AG04450 (cell line): Measurements from ENCODE around the gene LIMK1. TPM values are rescaled to one million over a fixed set of nuclear protein-coding genes. Genes with fewer than 3 reads are reported as not detected.
"Not testable (repeated sequence)": the region's sequence is repeated elsewhere in the genome, so short reads cannot be mapped to it uniquely, and the experiment has no call there.

ENCODE experiments used
- CTCF ChIA-PET: fragments of 300-600, 350-600 bp; formaldehyde crosslinking; extraction: SDS; loops from one replicate; lab custom pipeline; 2022; ENCODE audit warnings: antibody characterized with exemption, inconsistent platforms; lab: Charles Lee
- POLR2A ChIA-PET: fragments of 350-600 bp; formaldehyde crosslinking; extraction: SDS; loops from one replicate; lab custom pipeline; 2021; ENCODE audit warnings: antibody characterized with exemption, inconsistent platforms; lab: Yijun Ruan, JAX
- DNase-seq: peaks from one replicate; pipeline ENCODE4 v3.0.0-alpha.2; 2011; ENCODE audit warnings: low read depth, low spot score
- H3K27ac ChIP-seq: one replicate; pipeline ENCODE4 v1.5.1; 2012; ENCODE audit warnings: low read depth, low read length, control low read depth
- H3K27me3 ChIP-seq: one replicate; pipeline ENCODE4 v1.6.0; 2012; ENCODE audit warnings: low read length; ENCODE audit not compliant: control insufficient read depth, insufficient read depth
- H3K4me3 ChIP-seq: 2 replicates; pipeline ENCODE4 v1.5.1; 2011; ENCODE audit warnings: mild to moderate bottlenecking, low read depth, low read length, control low read depth
- H3K9me3 ChIP-seq: 2 replicates; pipeline ENCODE4 v1.5.1; 2012; ENCODE audit warnings: low read length; ENCODE audit not compliant: control insufficient read depth, insufficient read depth
- CTCF ChIP-seq: IDR thresholded peaks from 2 replicates; pipeline ENCODE4 v1.5.1; 2011; ENCODE audit warnings: low read depth, low read length, control low read depth, inconsistent platforms
- polyA plus RNA-seq: library from polyadenylated mRNA; depleted of rRNA; stranded (reverse); fragments of >200 nt; gene quantifications from 2 replicates; pipeline ENCODE4 v1.2.3, GENCODE V29; 2011

The LIMK1 gene
- polyA plus RNA-seq, 1 experiment, result 33.0 TPM

GRCh38 chr7:74116356-74116755 is 32.8 kb downstream of the LIMK1 start:
- no peak for DNase-seq
- H3K27me3 ChIP-seq, result no peaks in the 10 kb centered on the region
- ChIA-PET CTCF (interaction anchor here (0.7 kb wide), 1 partner anchor 285 kb away, joined by 3 read pairs; no protein-coding TSS in a partner anchor), POLR2A (interaction anchor here (1.0 kb wide), 1 partner anchor 58 kb away, joined by 3 read pairs; the partner anchor contains the start of gene EIF4H)
- H3K4me3 ChIP-seq, result no peak overlapping the region
- H3K9me3 ChIP-seq, result no peaks in the 10 kb centered on the region; the same call in 1 of the 2 replicates
- TF ChIP-seq CTCF, result no peak
- H3K27ac ChIP-seq, result no peak overlapping the region

DNA sequence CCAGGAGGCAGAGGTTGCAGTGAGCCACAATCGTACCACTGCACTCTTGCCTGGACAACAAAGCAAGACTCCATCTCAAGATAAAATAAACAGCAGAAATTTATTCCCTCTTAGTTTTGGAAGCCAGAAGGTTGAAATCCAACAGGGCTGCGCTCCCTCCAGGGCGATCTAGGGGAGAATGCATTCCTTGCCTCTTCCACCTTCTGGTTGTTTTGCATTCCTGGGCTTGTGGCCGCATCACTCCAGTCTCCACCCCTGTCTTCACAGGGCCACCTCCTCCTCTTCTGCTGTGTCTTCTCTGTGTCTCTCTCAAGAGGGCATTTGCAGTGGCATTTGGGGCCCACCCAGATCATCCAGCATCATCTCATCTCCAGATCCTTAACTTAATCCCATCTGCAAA is 36.2 kb downstream of the LIMK1 start:
- CTCF ChIA-PET, result no interaction called here
- Histone ChIP-seq H3K9me3 (no peaks in the 10 kb centered on the region; the same call in 1 of the 2 replicates), H3K4me3 (no peak overlapping the region), H3K27ac (no peak overlapping the region), H3K27me3 (no peaks in the 10 kb centered on the region)
- no peak for DNase-seq
- TF ChIP-seq CTCF, result no peak
- POLR2A ChIA-PET, result no interaction called here

GRCh38 chr7:74121401-74122249 is 38.0 kb downstream of the LIMK1 start:
- DNase-seq, result no peak
- CTCF ChIA-PET, result interaction anchor here (0.6 kb wide), 1 partner anchor 59 kb away, joined by 6 read pairs; no protein-coding TSS in a partner anchor
- Histone ChIP-seq H3K9me3 (no peaks in the 10 kb centered on the region; the same call in 1 of the 2 replicates), H3K4me3 (no peak overlapping the region), H3K27me3 (no peaks in the 10 kb centered on the region), H3K27ac (no peak overlapping the region)
- TF ChIP-seq CTCF, result no peak
- POLR2A ChIA-PET, result interaction anchor here (0.7 kb wide), 1 partner anchor 43 kb away, joined by 5 read pairs; no protein-coding TSS in a partner anchor

GRCh38 chr7:74123892-74124291 is 40.3 kb downstream of the LIMK1 start:
- POLR2A ChIA-PET, result interaction anchor here (0.6 kb wide), 1 partner anchor 39 kb away, joined by 3 read pairs; no protein-coding TSS in a partner anchor
- DNase-seq, H3K27ac ChIP-seq, H3K4me3 ChIP-seq, H3K27me3 ChIP-seq, H3K9me3 ChIP-seq: not testable (repeated sequence)
- CTCF ChIA-PET, result interaction anchor here (0.6 to 0.7 kb wide), 2 partner anchors 17 to 63 kb away, joined by 3 to 9 read pairs; no protein-coding TSS in a partner anchor

- TF ChIP-seq CTCF, result no peak
- DNase-seq, result no peak
- Histone ChIP-seq H3K27ac (no peak overlapping the region), H3K9me3 (no peaks in the 10 kb centered on the region), H3K27me3 (no peaks in the 10 kb centered on the region), H3K4me3 (no peak overlapping the region)
- CTCF ChIA-PET, result no interaction called here
- POLR2A ChIA-PET, result no interaction called here
Measured at GRCh38 chr7:74126220-74126880, 42.7 kb downstream of the LIMK1 start.
